ENCODE measurements around the gene FRMD8.

Gene FRMD8

GRCh38 chr11:65390099-65390941 lies 3.9 kb downstream of the FRMD8 start:
- no peak for TF ChIP-seq JUND (IDR thresholded peaks at IDR 0.05; ENCODE audit: low read depth)
- in situ Hi-C loops (cut with HindIII; ENCODE audit: low pct_unique_long_range_greater_than_20kb, low sequenced_read_pairs), result no loop called here
- DNase-seq (ENCODE audit: low read depth in 1 of 2, low spot score in 1 of 2), result no peak

DNA sequence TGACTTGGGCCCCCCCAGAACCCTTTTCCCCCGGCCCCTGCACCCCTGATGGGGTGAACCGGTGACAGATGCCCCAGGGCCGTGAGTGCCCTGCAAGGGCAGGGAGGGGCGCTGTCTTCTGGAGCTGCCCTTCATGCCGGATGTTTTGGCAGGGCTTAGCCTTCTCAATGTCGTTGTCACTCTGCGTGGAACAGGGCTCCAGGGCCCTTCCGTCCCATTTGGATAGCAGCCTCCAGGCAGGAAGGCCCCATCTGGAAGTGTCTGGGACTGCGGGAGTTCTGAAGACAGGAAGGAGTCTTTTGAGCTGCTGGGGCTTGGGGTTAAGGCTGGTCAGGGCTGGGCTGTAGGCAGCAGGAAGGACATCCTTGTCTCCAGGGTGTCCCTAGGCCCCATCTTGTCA lies 4.6 kb downstream of the FRMD8 start:
- no peak for DNase-seq (ENCODE audit: low read depth in 1 of 2, low spot score in 1 of 2)
- no peak for TF ChIP-seq JUND (IDR thresholded peaks at IDR 0.05; ENCODE audit: low read depth)

GRCh38 chr11:65392186-65392829 lies 5.9 kb downstream of the FRMD8 start:
- DNase-seq (ENCODE audit: low read depth in 1 of 2, low spot score in 1 of 2), result no peak
- in situ Hi-C loops (cut with HindIII; ENCODE audit: low pct_unique_long_range_greater_than_20kb, low sequenced_read_pairs), result no loop called here
- no peak for TF ChIP-seq JUND (IDR thresholded peaks at IDR 0.05; ENCODE audit: low read depth)

More for the DNA sequence above, 4.6 kb downstream of the FRMD8 start:
- in situ Hi-C loops (cut with HindIII; ENCODE audit: low pct_unique_long_range_greater_than_20kb, low sequenced_read_pairs), result no loop called here

DNA sequence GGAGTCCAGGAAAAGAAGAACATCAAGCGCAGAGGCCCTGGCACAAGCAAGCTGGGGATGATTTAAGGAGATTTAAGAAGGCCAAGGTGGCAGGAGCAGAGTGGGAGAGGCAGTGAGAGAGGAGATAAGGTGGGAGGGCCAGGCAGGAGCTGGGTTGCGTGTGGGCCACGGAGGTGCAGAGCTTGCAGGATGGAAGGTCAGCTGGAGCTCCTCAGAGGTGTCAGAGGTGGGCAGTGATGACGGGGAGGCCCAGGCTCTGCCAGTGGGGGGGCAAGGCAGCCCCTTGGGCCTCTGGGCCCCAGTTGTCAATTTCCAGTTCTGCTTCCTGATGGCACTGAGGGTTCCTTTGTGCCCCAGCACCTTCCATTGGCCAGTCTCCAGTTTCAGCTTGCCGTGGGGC lies 6.5 kb downstream of the FRMD8 start:
- no peak for DNase-seq (ENCODE audit: low read depth in 1 of 2, low spot score in 1 of 2)
- in situ Hi-C loops (cut with HindIII; ENCODE audit: low pct_unique_long_range_greater_than_20kb, low sequenced_read_pairs), result no loop called here
- no peak for TF ChIP-seq JUND (IDR thresholded peaks at IDR 0.05; ENCODE audit: low read depth)

DNA sequence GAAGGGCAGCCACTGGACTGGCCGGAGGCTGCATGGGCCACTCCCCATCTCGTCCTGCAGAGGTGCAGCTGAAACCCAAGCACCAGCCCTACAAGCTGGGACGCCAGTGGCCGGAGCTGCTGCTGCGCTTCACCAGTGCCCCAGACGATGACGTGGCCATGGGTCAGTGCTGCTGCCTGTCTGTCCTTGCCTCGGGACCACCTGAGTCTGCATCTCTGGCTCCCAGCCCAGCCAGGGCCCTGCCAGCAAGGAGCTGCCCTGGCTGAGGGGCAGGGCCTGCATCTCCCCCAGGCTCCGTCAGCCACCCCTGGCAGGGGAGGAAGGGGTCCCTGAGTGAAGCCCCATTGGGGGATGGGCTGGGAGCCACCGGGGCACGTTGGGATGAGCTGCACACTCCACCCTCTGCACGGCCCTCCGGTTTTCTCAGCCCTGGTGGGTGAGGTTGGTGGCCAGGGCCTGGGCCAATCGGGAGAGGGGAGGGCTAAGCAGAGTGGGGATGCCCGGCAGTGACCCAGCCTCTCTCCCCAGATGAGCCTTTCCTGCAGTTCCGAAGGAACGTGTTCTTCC lies 7.2 kb downstream of the FRMD8 start:
- in situ Hi-C loops (cut with HindIII; ENCODE audit: low pct_unique_long_range_greater_than_20kb, low sequenced_read_pairs), result no loop called here
- DNase-seq (ENCODE audit: low read depth in 1 of 2, low spot score in 1 of 2), result no peak
- TF ChIP-seq JUND (IDR thresholded peaks at IDR 0.05; ENCODE audit: low read depth), result no peak

DNA sequence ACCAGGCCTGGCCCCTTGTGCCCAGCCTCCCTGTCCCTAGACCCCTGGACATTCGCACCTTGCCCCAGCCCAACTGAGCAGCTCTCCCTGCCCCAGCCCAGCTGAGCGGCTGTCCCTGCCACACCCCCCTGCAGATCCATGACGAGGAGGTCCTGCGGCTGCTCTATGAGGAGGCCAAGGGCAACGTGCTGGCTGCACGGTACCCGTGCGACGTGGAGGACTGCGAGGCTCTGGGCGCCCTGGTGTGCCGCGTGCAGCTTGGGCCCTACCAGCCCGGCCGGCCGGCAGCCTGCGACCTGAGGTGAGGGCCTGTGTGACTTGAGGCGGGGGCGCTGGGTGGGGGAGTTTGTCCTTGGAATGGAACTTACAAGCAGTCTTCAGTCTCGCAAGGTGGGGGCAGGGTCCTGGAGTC lies 7.7 kb downstream of the FRMD8 start:
- no peak for TF ChIP-seq JUND (IDR thresholded peaks at IDR 0.05; ENCODE audit: low read depth)

DNA sequence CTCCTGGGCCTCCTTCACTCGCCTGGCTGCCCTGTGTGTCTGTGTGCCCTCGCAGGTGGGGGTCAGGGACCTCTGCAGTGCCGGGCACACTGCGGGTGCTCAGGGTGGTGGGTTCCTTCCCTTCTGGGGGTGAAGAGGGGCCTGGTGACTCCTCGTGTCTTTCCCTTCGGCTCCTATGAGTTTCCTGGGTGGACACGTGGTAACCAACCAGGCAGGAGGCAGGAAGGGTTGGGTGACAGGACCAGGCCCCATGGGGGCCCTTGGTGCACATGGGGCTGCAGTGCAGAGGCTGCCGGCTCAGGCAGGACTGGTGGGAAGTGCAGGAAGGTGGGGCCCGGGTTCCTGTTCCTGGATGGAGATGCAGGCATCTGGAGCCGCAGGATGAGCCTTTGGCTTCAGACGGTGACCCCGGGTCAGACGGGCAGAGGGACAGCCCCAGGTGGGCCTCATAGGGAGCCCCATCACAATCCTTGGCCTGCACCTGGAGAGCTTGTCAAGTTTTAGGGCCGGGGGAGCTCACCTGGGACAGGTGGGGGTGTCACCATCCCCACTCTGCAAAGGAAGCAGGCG lies 9.6 kb downstream of the FRMD8 start:
- in situ Hi-C loops (cut with HindIII; ENCODE audit: low pct_unique_long_range_greater_than_20kb, low sequenced_read_pairs), result no loop called here
- DNase-seq (ENCODE audit: low read depth in 1 of 2, low spot score in 1 of 2), result no peak
- TF ChIP-seq JUND (IDR thresholded peaks at IDR 0.05; ENCODE audit: low read depth), result no peak

More for the DNA sequence above, 7.7 kb downstream of the FRMD8 start:
- DNase-seq (ENCODE audit: low read depth in 1 of 2, low spot score in 1 of 2), result no peak
- in situ Hi-C loops (cut with HindIII; ENCODE audit: low pct_unique_long_range_greater_than_20kb, low sequenced_read_pairs), result no loop called here

DNA sequence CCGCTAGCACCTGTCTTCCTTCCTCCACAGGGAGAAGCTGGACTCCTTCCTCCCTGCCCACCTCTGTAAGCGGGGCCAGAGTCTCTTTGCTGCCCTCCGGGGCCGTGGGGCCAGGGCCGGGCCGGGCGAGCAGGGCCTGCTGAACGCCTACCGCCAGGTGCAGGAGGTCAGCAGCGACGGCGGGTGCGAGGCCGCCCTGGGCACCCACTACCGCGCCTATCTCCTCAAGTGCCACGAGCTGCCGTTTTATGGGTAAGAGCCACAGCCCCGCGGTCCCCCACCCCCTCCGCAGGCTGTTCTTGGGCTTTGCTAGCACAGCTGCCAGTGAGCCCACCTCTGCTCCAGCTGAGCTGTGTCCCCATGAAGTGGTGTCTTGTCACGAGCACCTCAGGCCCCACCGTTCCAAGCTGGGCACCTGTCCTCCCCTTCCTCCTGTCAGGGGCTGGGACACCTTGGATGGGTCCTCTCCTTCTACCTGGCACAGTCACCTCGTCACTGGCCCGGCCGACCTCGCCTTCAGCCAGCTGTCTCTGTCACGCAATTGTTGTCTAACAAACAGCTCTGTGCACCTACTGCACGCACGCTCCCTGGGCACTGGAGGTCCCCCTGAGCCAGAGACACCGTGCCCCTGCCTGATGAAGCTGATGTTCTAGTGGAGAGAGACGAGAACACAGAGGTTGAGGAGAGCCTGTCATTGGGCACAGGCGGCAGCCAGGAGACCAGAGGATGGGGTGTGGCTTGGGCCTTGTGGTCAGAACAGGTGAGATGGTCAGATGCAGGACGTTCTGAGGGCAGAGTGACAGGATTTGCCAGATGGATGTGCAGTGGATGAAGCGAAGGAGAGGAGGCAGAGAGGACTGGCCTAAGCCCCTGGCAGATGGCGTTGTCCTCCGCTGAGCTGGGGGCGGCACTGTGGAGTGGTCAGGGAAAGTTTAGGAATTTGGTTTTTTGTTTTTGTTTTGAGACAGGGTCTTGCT lies 10.6 kb downstream of the FRMD8 start:
- no peak for DNase-seq (ENCODE audit: low read depth in 1 of 2, low spot score in 1 of 2)
- in situ Hi-C loops (cut with HindIII; ENCODE audit: low pct_unique_long_range_greater_than_20kb, low sequenced_read_pairs), result no loop called here
- no peak for TF ChIP-seq JUND (IDR thresholded peaks at IDR 0.05; ENCODE audit: low read depth)

- TF ChIP-seq JUND (IDR thresholded peaks at IDR 0.05; ENCODE audit: low read depth), result no peak
Measured at GRCh38 chr11:65398362-65398910, 12.0 kb downstream of the FRMD8 start.

GRCh38 chr11:65399249-65399648 lies 12.8 kb downstream of the FRMD8 start:
- DNase-seq (ENCODE audit: low read depth in 1 of 2, low spot score in 1 of 2), result no peak
- TF ChIP-seq JUND (IDR thresholded peaks at IDR 0.05; ENCODE audit: low read depth), result no peak
- in situ Hi-C loops (cut with HindIII; ENCODE audit: low pct_unique_long_range_greater_than_20kb, low sequenced_read_pairs), result no loop called here

More at GRCh38 chr11:65398362-65398910, 12.0 kb downstream of the FRMD8 start:
- DNase-seq (ENCODE audit: low read depth in 1 of 2, low spot score in 1 of 2), result no peak
- in situ Hi-C loops (cut with HindIII; ENCODE audit: low pct_unique_long_range_greater_than_20kb, low sequenced_read_pairs), result no loop called here

DNA sequence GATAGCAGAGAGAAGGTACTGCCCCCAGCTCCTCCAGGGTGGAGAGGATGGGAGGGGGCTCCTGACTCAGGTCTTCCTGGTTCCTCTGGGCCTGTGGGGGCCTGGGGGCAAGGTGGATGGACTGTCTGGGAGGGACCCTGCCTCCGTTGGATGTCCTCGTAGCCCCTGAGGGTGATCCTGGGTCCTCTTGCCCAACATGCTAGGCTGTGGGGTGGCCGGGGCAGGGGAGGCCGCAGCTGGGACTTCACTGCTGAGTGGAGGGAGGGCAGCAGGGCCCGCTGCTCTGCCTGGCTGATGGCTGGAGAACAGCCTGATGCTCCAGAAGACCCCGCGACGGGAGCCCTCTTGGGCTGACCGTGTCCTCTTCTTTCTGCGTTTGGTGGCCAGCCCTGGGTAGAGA lies 13.4 kb downstream of the FRMD8 start:
- in situ Hi-C loops (cut with HindIII; ENCODE audit: low pct_unique_long_range_greater_than_20kb, low sequenced_read_pairs), result no loop called here
- DNase-seq (ENCODE audit: low read depth in 1 of 2, low spot score in 1 of 2), result no peak
- no peak for TF ChIP-seq JUND (IDR thresholded peaks at IDR 0.05; ENCODE audit: low read depth)

Data from T47D (cell line).